HepG2 (cell line): ENCODE data around the gene LRIG1. TPM values are rescaled to one million over a fixed set of nuclear protein-coding genes. Genes with fewer than 3 reads are reported as not detected.

ENCODE experiments used
- CEBPZ ChIP-seq: IDR thresholded peaks from 2 replicates; pipeline ENCODE4 v1.6.1; 2012; ENCODE audit warnings: low read length, improper control_type of control experiment
- CHD4 ChIP-seq: fragments of 200-600 bp; sonication (generic); IDR thresholded peaks from 2 replicates; pipeline ENCODE4 v1.7.0; 2017; ENCODE audit warnings: mild to moderate bottlenecking, low read length, borderline replicate concordance
- ETV5 ChIP-seq: IDR thresholded peaks from 2 replicates; pipeline ENCODE4 v1.6.1; 2018; ENCODE audit warnings: missing biosample characterization, missing genetic modification reagents, inconsistent platforms, borderline replicate concordance
- GTF3A ChIP-seq: sonication (generic); formaldehyde crosslinking; conservative IDR thresholded peaks from 2 replicates; pipeline ENCODE4 v1.4.0; 2020; ENCODE audit warnings: mild to moderate bottlenecking, missing genetic modification reagents
- HCFC1 ChIP-seq: fragments of 150-350 bp; IDR thresholded peaks from 2 replicates; pipeline ENCODE4 v1.6.1; 2014; ENCODE audit warnings: low read depth, low read length
- KIAA2018 ChIP-seq: sonication (generic); formaldehyde crosslinking; IDR thresholded peaks from 2 replicates; pipeline ENCODE4 v1.5.0; 2020; ENCODE audit warnings: mild to moderate bottlenecking, missing genetic modification reagents, borderline replicate concordance
- NFIB ChIP-seq: sonication (generic); formaldehyde crosslinking; IDR thresholded peaks from 2 replicates; pipeline ENCODE4 v1.9.0; 2021; ENCODE audit warnings: missing genetic modification reagents, mild to moderate bottlenecking, borderline replicate concordance
- PHF5A ChIP-seq: IDR thresholded peaks from one replicate; pipeline ENCODE4 v1.6.1; 2018; ENCODE audit warnings: low read depth, missing genetic modification reagents; ENCODE audit not compliant: unreplicated experiment
- PPARG ChIP-seq: conservative IDR thresholded peaks from 2 replicates; pipeline ENCODE4 v1.6.1; 2016; ENCODE audit warnings: missing biosample characterization, missing genetic modification reagents
- PTBP1 ChIP-seq: fragments of 200-400 bp; formaldehyde crosslinking; IDR thresholded peaks from 2 replicates; pipeline ENCODE4 v1.6.1; 2018; ENCODE audit warnings: low read length, low read depth; ENCODE audit not compliant: poor library complexity, severe bottlenecking
- SMC3 ChIP-seq: IDR thresholded peaks from 2 replicates; pipeline ENCODE4 v1.6.1; 2011; ENCODE audit warnings: low read length, improper control_type of control experiment
- SYNCRIP ChIP-seq: fragments of 200-400 bp; formaldehyde crosslinking; IDR thresholded peaks from 2 replicates; pipeline ENCODE4 v1.6.1; 2018; ENCODE audit warnings: mild to moderate bottlenecking, low read depth, low read length; ENCODE audit not compliant: insufficient read depth
- ZBTB38 ChIP-seq: sonication (generic); formaldehyde crosslinking; IDR thresholded peaks from 2 replicates; pipeline ENCODE4 v1.5.1; 2020; ENCODE audit warnings: mild to moderate bottlenecking, missing genetic modification reagents
- ZNF30 ChIP-seq: sonication (generic); formaldehyde crosslinking; IDR thresholded peaks from 2 replicates; pipeline ENCODE4 v1.5.0; 2020; ENCODE audit warnings: mild to moderate bottlenecking, missing genetic modification reagents
- ZNF335 ChIP-seq: sonication (generic); formaldehyde crosslinking; IDR thresholded peaks from 2 replicates; pipeline ENCODE4 v1.4.0; 2020; ENCODE audit warnings: missing genetic modification reagents
- ZNF44 ChIP-seq: sonication (generic); formaldehyde crosslinking; IDR thresholded peaks from 2 replicates; pipeline ENCODE4 v1.5.1; 2020; ENCODE audit warnings: mild to moderate bottlenecking, missing genetic modification reagents
- ZNF737 ChIP-seq: sonication (generic); formaldehyde crosslinking; IDR thresholded peaks from 2 replicates; pipeline ENCODE4 v1.5.0; 2020; ENCODE audit warnings: missing genetic modification reagents, mild to moderate bottlenecking, borderline replicate concordance
- ZSCAN31 ChIP-seq: sonication (generic); formaldehyde crosslinking; IDR thresholded peaks from 2 replicates; pipeline ENCODE4 v1.5.0; 2020; ENCODE audit warnings: low read depth, mild to moderate bottlenecking, missing genetic modification reagents
- polyA plus RNA-seq, 8 experiments: library from polyadenylated mRNA; depleted of rRNA in 3 of 8; stranded (reverse) in 7 of 8; unstranded in 1 of 8; fragments of >200 nt; fragmentation: Illumina TruSeq in 4 of 8; extraction: Trizol in 4 of 8; gene quantifications; 2 replicates each; pipeline versions ENCODE4 v1.2.1 to v1.2.3, GENCODE V29; 2011 to 2016; ENCODE audit warnings: low read depth in 4 of 8, missing spikeins in 1 of 8, mixed read lengths in 1 of 8; ENCODE audit not compliant: insufficient read depth in 1 of 8
- total RNA-seq, 5 experiments: library from RNA; depleted of rRNA; stranded (reverse); fragments of >200 nt; fragmentation: Illumina TruSeq; extraction: Trizol; gene quantifications; 2 replicates each; pipeline ENCODE4 v1.2.3, GENCODE V29; 2016; ENCODE audit warnings: low read depth in 1 of 5

The LRIG1 gene
- total and polyA plus RNA-seq, 2 of the 13 experiments (the other 11 are each of a cell fraction or from before 2014, with no cell fraction given), result 17.8 to 24.8 TPM

DNA sequence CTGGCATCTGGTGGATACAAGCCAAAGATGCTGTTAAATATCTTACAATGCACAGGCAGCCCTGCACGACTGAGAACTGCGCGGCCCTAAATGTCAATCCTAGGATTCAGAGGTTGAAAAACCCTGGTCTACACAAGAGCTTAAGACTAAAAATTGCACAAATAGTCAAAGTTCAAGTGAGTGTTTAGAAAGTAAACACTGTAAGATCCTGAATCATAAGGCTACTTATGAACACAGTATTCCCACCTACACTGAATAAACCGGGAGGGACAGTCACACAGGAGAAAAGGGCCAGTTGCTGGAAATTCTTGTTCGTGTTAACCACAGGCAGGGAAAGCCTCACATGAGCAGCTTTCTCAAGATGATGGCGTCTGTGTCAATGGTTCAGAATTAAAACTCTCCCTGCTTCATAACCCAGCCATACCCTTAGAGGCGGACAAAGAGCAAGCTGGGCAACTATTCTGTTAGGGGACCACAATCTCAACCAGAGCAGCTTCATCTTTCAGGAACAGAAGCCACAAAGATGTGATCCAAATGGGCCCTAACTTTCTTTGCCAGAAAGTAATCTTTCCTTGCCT lies 37.7 kb downstream of the LRIG1 start (continued):
- TF ChIP-seq CEBPZ, result no peak
- TF ChIP-seq SYNCRIP, result no peak
- peak; percentile 10; the same call in 1 of the 2 replicates for TF ChIP-seq SMC3
- peak; percentile 31; the same call in 1 of the 2 replicates for TF ChIP-seq ETV5 (CRISPR knock-in tag)
- TF ChIP-seq ZBTB38 (CRISPR knock-in tag), result no peak
- no peak for TF ChIP-seq PTBP1
- no peak for TF ChIP-seq KIAA2018
- TF ChIP-seq PPARG (CRISPR knock-in tag), result peak; percentile 82
- no peak for TF ChIP-seq GTF3A
- no peak for TF ChIP-seq ZNF335
- no peak for TF ChIP-seq NFIB (CRISPR knock-in tag)
- TF ChIP-seq ZNF737 (CRISPR knock-in tag), result no peak
- TF ChIP-seq ZNF44 (CRISPR knock-in tag), result no peak
- no peak for TF ChIP-seq ZNF30 (CRISPR knock-in tag)
- TF ChIP-seq ZSCAN31 (CRISPR knock-in tag), result no peak
- TF ChIP-seq CHD4, result no peak
- no peak for TF ChIP-seq PHF5A
- no peak for TF ChIP-seq HCFC1
